HG02588 (cell line): Measurements from ENCODE around the gene MMP25.
A peak's percentile ranks its signal among the peaks of the same experiment; 100 is the strongest.

Source experiments
- ATAC-seq: cut with Tn5 transposase; IDR thresholded peaks from one replicate; pipeline ENCODE4 v1.9.1; 2021; ENCODE audit warnings: mild to moderate bottlenecking, moderate library complexity; ENCODE audit not compliant: unreplicated experiment

Gene MMP25

GRCh38 chr16:3089717-3090592, 43.6 kb downstream of the MMP25 start:
- no peak for ATAC-seq

DNA sequence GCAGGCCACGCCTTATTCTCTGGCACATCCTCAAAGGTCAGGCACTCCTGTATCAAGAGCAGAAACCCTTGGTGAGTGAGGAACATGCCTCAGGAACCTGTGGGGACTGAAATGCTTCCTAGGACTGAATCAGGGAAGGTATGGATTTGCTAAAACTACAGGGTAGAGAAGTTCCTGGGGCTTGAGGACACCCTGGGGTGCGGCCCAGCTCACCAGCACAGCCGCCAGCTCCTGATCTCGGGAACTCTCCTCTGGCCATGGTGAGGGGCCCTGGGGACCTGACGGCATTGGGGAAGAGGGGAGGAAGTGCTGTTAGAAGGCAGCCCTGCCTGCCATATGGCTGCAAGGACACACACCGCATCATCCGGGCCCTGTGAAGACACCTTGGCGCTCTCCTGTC, 45.2 kb downstream of the MMP25 start:
- ATAC-seq = no peak

DNA sequence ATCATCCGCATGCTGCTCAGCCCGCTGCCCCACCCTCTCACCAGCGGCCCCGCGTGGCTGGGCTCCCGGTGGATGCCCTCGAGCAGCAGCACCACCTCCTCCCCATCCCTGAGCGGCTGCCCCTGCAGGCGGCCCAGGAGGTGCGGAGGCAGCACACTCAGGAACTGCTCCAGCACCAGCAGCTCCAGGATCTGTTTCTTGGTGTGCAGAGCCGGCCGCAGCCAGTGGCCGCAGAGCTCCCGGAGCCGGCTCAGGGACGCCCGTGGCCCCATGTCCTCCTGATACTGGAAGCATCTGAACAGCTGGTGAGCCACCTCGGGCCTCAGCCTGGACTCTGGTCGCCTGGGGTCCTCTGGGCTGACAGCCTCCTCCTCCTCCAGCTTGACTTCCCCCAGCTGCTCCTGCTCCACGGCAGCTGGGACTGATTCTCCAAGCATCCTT, 46.2 kb downstream of the MMP25 start:
- no peak for ATAC-seq

DNA sequence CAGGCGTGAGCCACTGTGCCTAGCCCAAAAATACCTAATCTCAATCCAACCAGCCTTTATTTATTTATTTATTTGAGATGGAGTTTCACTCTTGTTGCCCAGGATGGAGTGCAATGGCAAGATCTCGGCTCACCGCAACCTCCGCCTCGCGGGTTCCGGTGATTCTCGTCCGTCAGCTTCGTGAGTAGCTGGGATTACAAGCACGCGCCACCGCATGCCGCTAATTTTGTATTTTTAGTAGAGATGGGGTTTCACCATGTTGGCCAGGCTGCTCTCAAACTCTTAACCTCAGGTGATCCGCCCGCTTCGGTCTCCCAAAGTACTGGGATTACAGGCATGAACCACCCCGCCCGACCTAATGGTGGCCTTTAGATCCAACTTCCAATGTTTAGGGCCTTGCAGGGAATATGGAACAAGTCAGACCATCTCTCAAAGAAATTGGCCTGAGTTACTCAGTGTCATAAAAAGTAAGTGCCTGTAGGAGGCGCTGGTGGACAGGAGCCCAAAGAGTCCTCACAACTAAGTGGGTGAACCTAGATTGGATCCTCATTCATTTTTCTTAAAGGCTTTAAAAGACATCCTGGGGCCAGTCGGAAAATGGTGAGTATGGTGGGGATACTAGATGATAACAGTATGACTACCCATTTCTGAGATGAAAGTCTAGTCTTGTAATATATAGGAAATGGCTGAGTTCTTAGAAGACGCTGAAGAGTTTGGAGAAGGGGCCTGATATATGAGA, 48.1 kb downstream of the MMP25 start:
- ATAC-seq = no peak

- peak; percentile 57 for ATAC-seq
Measured at GRCh38 chr16:3095869-3096268, 49.5 kb downstream of the MMP25 start.

DNA sequence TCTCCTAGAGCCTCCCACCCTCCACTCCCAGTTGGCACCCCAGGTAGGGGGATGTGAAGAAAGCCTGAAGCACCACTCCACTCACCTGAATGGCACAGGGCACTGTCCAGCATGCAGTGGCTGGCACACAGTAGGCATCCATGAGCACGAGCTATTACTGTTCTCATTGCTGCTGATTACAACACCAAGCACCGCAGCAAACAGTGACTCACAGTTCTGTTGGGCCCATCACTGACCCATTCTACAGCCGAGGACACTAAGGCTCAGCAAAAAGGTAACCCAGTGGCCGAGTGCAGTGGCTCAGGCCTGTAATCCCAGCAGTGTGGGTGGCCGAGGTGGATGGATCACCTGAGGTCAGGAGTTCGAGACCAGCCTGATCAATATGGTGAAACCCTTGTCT, 50.0 kb downstream of the MMP25 start:
- no peak for ATAC-seq

DNA sequence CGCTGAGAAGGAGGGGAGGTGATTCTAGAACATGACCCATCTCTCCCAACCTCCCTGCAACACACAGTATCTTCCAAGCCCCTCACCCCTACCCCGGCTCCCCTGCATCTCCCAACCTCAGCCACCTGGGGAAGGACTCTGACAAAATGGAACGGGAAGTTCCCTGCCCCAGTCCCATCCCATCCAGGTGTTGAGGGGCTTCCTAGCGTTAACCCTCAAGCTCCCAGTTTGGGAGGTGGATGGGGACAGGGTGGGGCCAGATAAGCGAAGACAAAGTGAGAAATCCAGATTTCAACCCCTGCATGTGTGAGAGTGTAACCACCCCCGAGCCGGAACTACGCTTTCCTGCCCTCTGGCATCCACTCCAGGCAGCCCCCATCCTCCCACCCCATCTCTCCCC, 50.9 kb downstream of the MMP25 start:
- ATAC-seq = no peak

GRCh38 chr16:3098459-3099394, 52.4 kb downstream of the MMP25 start, which contains the start of gene ZSCAN10:
Gene ZSCAN10 (minus strand): TSS chr16:3099294. CDS start chr16:3092937, 6,357 bp downstream.
- ATAC-seq = no peak

DNA sequence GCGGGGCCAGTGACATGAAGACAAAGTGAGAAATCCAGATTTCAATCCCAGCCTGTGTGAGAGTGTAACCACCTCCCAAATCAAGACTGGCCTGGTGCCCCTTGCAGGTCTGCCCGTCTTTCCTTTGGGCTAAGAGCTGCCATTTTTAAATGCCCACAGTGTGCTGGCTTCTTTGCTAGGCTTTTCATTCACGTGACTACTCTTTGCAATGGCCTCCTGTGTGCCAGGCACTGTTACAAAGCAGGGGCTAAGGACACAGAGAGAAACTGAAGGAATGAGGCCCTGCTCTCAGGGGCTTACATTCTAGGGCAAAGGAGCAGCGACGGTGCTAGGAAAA, 53.0 kb downstream of the MMP25 start:
- no peak for ATAC-seq

- peak; percentile 66 for ATAC-seq
Measured at GRCh38 chr16:3099732-3100499, 53.6 kb downstream of the MMP25 start.

DNA sequence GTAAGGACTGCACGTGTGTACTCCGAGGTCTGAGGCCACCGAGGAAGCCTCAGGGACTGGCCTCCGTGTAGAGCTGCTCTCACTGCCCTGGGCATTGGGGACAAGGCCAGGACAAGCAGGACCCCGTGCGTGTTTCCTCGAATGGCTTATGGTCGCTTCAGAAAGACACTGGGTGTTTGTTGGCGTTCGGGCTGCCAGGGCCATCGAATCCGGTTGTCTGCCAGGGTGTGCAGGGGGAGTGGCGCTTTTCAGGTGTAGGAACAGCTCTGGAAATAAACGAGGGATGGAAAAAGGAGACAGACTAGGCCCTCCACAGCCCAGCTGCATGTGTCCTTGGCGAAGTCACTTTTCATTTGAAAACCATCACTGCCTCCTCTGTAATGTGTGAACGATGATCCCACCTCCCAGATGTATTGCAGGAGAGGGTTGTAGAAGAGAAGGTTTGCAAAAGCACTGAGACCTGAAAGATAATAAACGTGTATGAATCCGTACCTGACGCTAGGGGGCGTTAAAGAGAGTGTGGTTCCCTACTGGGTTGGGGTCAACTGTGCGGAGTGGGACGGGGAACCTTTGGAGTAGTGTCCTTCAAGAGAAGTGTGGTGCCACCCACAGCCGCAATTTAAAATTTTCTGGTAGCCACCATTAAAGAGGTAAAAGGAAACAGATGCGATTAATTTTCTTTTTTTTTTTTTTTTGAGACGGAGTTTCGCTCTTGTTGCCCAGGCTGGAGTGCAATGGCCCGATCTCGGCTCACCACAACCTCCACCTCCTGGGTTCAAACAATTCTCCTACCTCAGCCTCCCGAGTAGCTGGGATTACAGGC, 54.9 kb downstream of the MMP25 start:
- no peak for ATAC-seq

- no peak for ATAC-seq
Measured at GRCh38 chr16:3101841-3102470, 55.6 kb downstream of the MMP25 start.

GRCh38 chr16:3106205-3106928, 60.0 kb downstream of the MMP25 start:
- peak; percentile 85 for ATAC-seq
